ENCODE measurements around the gene LSM7. TPM values are rescaled to one million over a fixed set of nuclear protein-coding genes. Genes with fewer than 3 reads are reported as not detected.

Gene LSM7
- total and polyA plus RNA-seq, 11 donors = 33.8 to 213 (median 47.7) TPM

- WGBS, 4 donors = 90 to 96% (median 94%) methylated on average over 8 to 29 of the region's 29 CpGs
- H3K9me3 ChIP-seq = no peaks in the 10 kb centered on the region
- no peaks in the 10 kb centered on the region for H3K4me1 ChIP-seq
- ATAC-seq = no peak
- H3K4me3 ChIP-seq = no peak overlapping the region
- TF ChIP-seq, protein P1, sequence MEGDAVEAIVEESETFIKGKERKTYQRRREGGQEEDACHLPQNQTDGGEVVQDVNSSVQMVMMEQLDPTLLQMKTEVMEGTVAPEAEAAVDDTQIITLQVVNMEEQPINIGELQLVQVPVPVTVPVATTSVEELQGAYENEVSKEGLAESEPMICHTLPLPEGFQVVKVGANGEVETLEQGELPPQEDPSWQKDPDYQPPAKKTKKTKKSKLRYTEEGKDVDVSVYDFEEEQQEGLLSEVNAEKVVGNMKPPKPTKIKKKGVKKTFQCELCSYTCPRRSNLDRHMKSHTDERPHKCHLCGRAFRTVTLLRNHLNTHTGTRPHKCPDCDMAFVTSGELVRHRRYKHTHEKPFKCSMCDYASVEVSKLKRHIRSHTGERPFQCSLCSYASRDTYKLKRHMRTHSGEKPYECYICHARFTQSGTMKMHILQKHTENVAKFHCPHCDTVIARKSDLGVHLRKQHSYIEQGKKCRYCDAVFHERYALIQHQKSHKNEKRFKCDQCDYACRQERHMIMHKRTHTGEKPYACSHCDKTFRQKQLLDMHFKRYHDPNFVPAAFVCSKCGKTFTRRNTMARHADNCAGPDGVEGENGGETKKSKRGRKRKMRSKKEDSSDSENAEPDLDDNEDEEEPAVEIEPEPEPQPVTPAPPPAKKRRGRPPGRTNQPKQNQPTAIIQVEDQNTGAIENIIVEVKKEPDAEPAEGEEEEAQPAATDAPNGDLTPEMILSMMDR (IDR thresholded peaks at IDR 0.05) = no peak
- no peak for TF ChIP-seq POLR2A (IDR thresholded peaks at IDR 0.05)
- H3K27ac ChIP-seq = no peak overlapping the region
- no peaks in the 10 kb centered on the region for H3K27me3 ChIP-seq
- no peak for DNase-seq
- intact Hi-C loops (cut with DNase I) = no loop called here
- H3K36me3 ChIP-seq = peaks cover 0 to 62% (median 23%) of the 10 kb centered on the region in 9 donors
Observed at GRCh38 chr19:2342656-2343288, 14.4 kb upstream of the LSM7 start.

GRCh38 chr19:2341982-2342381, 13.6 kb upstream of the LSM7 start:
- 90 to 92% (median 90%) methylated on average over 15 of the region's 15 CpGs for WGBS, 4 donors
- DNase-seq (no peak), ATAC-seq (no peak)
- TF ChIP-seq, protein P1 (IDR thresholded peaks at IDR 0.05) = no peak
- TF ChIP-seq POLR2A (IDR thresholded peaks at IDR 0.05) = no peak
- H3K27ac ChIP-seq = no peak overlapping the region
- H3K27me3 ChIP-seq = no peaks in the 10 kb centered on the region
- peaks cover 0 to 66% (median 23%) of the 10 kb centered on the region in 9 donors for H3K36me3 ChIP-seq
- intact Hi-C loops (cut with DNase I) = no loop called here
- no peak overlapping the region for H3K4me3 ChIP-seq
- no peaks in the 10 kb centered on the region for H3K9me3 ChIP-seq
- H3K4me1 ChIP-seq = no peaks in the 10 kb centered on the region

DNA sequence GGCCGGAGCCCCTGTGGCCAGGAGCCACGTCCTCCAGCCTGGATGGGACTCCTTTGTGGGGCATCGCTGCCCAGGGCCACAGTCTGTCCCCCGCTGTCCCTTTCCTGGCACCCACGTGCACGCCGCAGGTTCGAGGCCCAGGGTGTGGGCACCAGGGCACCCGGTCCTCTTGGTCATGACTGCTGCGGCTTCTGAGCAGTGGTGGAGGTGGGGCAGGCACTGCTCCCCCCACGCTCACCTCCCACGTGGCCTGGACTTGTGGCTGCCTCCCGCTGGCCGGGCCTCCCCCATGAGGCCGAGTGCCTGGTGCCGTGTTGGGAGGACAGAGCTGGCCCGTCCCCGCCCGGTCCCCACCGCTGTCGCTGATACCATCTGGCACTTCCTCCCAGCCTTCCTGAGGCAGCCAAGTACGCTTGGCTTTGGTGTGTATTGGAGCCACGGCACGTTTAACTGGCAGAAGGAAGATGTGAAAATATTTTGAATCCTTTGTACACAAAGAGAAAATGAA, 12.9 kb upstream of the LSM7 start:
- H3K36me3 ChIP-seq = peaks cover 0 to 68% (median 23%) of the 10 kb centered on the region in 9 donors
- no peaks in the 10 kb centered on the region for H3K27me3 ChIP-seq
- ATAC-seq = no peak
- WGBS, 4 donors = 83 to 87% (median 86%) methylated on average over 16 to 24 of the region's 24 CpGs
- DNase-seq = no peak
- H3K27ac ChIP-seq = no peak overlapping the region
- no peaks in the 10 kb centered on the region for H3K4me1 ChIP-seq
- no peaks in the 10 kb centered on the region for H3K9me3 ChIP-seq
- no peak overlapping the region for H3K4me3 ChIP-seq
- intact Hi-C loops (cut with DNase I) = no loop called here
- no peak for TF ChIP-seq POLR2A (IDR thresholded peaks at IDR 0.05)
- TF ChIP-seq, protein P1 (IDR thresholded peaks at IDR 0.05) = no peak

GRCh38 chr19:2340496-2341243, 12.3 kb upstream of the LSM7 start:
- H3K27ac ChIP-seq = no peak overlapping the region
- no peaks in the 10 kb centered on the region for H3K4me1 ChIP-seq
- peaks cover 0 to 68% (median 23%) of the 10 kb centered on the region in 9 donors for H3K36me3 ChIP-seq
- WGBS, 4 donors = 91 to 95% (median 93%) methylated on average over 8 to 38 of the region's 38 CpGs
- no peak overlapping the region for H3K4me3 ChIP-seq
- no peaks in the 10 kb centered on the region for H3K27me3 ChIP-seq
- DNase-seq (no peak), ATAC-seq (no peak)
- no peaks in the 10 kb centered on the region for H3K9me3 ChIP-seq
- no peak for TF ChIP-seq POLR2A (IDR thresholded peaks at IDR 0.05)
- TF ChIP-seq, protein P1 (IDR thresholded peaks at IDR 0.05) = no peak
- intact Hi-C loops (cut with DNase I) = no loop called here
